ENCODE results near the gene OR2K2.
"Not testable (repeated sequence)": the region's sequence is repeated elsewhere in the genome, so short reads cannot be mapped to it uniquely, and the experiment has no call there.

The OR2K2 gene

GRCh38 chr9:111297066-111297824, 32.8 kb downstream of the OR2K2 start:
- no peak for DNase-seq

GRCh38 chr9:111294691-111295451, 35.2 kb downstream of the OR2K2 start:
- no peak for DNase-seq

GRCh38 chr9:111287127-111287526, 42.9 kb downstream of the OR2K2 start:
- no peak for DNase-seq

DNA sequence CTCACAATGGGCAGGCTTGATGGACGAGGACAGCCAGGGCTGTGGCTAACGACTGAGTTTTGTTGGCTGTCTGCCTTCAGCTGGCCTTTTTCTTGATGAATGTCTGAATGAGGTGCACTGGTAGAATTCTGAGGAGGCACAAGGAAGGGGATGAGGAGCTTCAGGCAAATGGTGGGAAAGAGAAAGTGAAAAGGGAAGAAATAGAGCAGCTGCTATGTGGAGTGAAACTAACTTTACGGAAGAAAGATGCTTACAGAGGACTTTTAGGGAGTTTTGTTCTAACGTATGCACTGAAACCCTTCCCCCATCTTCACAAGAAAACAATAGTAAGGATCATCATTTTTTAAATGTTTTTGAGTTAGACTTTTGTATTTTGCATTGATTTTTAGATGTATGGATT, 45.3 kb downstream of the OR2K2 start:
- DNase-seq, result no peak

DNA sequence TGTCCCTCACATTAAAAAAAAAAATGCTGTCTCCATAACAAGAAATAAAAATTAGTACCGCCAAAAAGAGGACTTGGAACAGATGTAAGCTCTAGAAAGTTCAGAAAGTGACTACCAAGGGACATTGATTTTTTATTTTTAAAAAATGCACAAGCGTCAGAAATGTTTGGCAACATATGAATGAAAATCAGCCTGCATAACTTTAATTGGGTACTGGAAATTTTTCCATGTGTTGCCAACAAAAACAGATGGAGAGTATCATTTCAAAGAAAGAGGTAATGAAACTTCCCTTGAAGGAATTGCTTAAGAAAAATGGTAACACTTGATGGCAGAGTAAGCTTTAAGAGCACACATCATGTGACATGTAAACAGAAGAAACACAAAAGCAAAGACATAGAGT, 47.2 kb downstream of the OR2K2 start:
- no peak for DNase-seq

DNA sequence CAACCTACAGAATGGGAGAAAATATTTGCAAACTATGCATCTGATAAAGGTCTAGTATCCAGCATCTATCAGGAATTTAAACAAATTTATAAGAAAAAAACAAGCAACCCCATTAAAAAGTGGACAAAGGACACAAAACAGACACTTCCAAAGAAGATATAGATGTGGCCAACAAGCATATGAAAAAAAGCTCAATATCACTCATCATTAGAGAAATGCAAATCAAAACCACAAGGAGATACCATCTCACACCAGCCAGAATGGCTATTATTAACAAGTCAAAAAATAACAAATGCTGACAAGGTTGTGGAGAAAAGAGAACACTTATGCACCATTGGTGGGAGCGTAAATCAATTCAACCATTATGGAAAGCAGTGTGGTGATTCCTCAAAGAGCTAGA, 49.2 kb downstream of the OR2K2 start:
- not testable (repeated sequence) for DNase-seq
